GM11168 (cell line): Measurements from ENCODE around the gene C19orf12.

Source experiments
- in situ Hi-C: fragments of 300-500 bp; cut with MboI; formaldehyde crosslinking; loops from one replicate; pipeline ENCODE4 v1.12.0; 2022; ENCODE audit warnings: low sequenced_read_pairs; ENCODE audit not compliant: unreplicated experiment

C19orf12 gene

DNA sequence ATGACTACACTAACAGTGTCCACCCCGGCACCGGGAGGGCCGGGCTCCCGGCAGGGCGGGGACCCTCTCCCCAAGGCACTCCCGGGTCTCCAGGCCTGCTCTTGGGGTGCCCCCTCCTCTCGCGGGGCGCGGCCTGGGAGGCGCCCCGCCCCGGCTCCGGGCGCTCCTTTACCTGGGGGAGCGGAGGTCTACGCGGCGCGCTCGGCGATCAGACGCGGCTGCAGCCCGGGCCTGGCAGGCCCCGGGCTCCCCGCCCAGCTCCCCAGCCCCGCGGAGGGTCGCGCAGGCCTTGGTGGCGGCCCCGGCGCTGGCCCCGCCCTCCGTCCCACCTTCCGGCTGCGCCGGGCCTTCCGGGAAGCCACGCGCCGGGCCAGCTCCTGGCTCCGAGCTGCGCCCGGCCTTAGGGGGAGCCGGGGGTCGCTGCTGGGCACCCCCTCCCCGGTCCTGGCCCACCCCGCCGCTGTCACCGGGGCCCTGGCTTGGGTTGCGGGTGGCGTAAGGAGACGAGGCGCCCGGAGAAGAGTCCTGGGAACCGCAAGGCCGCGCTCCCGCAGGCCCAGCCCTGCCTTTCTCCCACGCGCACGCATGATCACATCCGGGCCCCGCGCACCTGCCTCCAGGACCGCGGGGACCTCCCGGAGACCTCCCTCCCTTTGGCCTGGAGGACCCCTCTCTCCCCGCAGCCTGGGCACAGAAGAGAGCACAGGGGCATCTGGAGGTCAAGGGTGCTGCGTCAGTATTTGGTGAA, at the start of gene C19orf12:
TSS of gene C19orf12 (minus strand) at position 309 of the 748 bp plus-strand sequence. CDS start 6,848 bp downstream, outside the sequence.
- in situ Hi-C loops = loop anchor here (5.0 kb wide), 1 partner anchor 108 kb away; the partner anchor contains the start of gene POP4

DNA sequence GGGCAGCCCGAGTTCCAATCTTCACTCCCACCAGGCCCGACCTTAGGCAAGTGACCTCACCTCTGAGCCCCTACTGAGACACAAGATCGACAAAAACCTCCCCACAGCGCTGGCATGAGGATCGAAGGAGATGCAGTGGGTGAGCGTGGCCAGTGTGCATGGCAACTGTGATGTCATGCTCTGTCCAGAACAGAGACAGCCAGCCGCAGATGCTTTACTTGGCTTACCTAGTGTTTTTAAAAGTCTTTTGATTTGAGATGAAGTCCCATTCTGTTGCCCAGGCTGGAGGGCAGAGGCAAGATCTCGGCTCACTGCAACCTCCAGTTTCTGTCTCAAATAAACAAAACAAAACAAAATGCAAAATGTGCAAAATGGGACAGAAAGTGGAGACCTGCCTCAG, 49.3 kb upstream of the C19orf12 start:
- in situ Hi-C loops = loop anchor here (10.0 kb wide), 1 partner anchor 110 kb away; no protein-coding TSS in a partner anchor

DNA sequence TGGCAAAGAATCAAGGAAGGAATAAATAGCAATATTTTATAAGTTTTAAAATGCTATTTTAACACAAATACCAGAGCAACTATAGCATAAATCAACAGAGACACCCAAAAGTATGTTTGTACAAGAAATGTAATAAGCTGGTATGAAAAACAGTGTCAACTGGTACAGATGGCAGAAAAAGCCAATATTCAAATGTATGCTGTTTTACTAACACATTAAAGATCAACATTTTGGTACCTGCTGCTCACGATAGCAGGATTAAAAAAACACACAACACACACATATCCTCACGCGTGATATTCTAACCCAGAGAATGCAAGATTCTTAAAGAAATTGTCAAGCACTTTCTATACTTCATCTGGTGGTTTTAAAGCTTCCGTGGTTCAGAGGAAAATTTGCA, 48.1 kb upstream of the C19orf12 start:
- in situ Hi-C loops = loop anchor here (10.0 kb wide), 1 partner anchor 112 kb away; no protein-coding TSS in a partner anchor

DNA sequence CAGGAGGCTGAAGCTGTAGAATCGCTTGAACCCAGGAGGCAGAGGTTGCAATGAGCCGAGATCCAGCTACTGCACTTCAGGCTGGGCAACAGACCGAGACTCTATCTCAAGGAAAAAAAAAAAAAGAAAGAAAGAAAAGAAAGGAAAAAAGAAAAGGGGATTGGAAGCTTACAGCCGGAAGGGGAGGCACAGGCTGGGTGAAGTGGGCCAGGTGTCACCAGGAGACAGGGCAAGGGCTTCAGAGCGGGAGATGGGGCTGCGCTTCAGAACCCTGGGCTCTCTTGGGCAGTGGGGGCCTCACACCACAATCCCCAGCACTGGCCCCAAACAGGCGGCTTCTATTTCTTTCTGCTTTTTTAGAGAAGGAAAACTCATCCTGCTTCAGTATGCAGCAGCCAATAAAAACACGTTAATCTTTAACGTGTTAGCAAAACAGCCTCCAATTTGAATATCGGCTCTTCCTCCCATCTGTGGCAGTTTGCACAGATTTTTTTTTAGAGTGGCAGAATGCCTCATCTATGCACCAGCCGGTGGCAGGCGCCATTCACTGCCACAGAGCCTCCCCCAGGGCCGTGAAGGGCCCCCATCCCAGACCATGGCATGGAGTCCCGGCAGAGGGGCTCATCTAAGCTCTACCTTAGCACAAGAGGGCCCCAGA, 46.6 kb upstream of the C19orf12 start:
- in situ Hi-C loops = loop anchor here (10.0 kb wide), 1 partner anchor 113 kb away; no protein-coding TSS in a partner anchor

DNA sequence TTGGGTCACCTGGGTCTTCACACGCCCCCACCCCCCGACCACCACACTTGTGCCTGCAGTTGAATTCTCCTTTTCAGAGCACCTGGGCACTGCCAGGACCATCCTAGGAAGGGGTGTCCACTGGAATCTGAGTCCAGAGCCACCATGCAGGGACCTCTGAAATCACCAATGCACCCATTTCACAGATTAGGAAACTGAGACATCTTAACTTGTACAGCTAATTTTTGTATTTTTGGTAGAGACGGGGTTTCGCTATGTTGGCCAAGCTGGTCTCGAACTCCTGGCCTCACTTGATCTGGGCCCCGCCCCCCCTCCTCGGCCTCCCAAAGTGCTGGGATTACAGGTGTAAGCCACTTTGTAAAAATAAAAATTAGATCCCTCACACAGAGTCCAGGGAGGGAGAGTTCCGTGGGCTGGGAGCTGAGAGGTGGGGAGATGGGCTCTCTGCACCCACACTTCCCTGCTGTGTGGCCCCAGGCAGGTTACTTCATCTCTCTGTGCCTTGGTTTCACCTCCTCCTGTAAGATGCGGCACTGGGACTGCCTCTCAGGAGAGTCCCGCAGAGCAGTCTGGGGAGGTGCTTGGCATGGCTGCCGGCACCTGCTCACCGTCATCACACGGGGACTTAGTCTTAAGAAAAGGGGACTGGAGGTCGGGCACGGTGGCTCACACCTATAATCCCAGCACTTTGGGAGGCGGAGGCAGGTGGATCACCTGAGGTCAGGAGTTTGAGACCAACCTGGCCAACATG, 45.9 kb upstream of the C19orf12 start:
- in situ Hi-C loops = loop anchor here (10.0 kb wide), 1 partner anchor 114 kb away; no protein-coding TSS in a partner anchor

DNA sequence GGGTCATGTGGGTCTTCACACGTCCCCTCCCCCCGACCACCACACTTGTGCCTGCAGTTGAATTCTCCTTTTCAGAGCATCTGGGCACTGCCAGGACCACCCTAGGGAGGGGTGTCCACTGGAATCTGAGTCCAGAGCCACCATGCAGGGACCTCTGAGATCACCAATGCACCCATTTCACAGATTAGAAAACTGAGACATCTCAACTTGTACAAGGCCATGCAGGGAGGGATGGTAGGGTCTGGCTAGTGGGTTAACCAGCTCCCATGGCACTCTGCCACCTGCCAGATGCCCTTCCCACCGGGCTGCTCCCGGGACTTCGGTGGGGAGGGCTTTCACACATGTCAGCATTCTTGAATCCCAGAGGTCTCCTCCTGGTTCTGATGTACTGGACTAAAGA, 44.3 kb upstream of the C19orf12 start:
- in situ Hi-C loops = no loop called here

DNA sequence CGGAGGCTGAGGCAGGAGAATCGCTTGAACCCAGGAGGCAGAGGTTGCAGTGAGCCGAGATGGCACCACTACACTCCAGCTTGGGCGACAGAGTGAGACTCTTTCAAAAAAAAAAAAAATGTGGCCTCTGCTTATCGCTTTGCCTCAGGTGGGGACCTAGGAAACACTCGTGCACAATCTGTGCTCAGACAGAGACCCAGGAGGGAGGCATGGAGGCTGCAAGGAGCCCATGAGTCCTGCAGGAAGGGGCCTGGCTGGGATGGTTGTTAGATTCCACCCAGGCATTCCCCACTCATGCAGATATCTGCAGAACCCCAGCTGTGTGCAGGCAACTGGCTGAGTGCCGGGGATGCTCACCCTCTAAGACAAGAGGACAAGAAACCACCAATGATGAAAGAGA, 43.8 kb upstream of the C19orf12 start:
- in situ Hi-C loops = no loop called here

DNA sequence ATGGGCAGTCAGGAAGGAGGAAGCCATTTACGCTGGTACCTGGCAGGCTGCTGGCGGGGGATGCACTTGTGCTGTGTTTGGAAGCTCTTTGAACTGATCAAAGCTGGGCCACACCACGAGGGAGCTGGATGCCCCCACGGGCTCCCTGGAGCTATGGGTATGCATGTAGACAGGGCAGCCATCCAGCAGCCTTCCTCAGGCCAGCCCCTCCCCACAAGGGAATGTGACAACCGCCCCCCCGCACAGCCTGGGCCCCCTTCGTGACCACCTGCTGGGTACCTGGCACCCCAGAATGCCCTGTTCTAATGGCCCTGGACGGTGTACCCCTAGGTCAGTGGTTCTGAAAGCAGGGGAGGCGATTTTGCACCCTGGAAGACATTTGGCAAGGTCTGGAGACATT, 42.5 kb upstream of the C19orf12 start:
- in situ Hi-C loops = no loop called here

DNA sequence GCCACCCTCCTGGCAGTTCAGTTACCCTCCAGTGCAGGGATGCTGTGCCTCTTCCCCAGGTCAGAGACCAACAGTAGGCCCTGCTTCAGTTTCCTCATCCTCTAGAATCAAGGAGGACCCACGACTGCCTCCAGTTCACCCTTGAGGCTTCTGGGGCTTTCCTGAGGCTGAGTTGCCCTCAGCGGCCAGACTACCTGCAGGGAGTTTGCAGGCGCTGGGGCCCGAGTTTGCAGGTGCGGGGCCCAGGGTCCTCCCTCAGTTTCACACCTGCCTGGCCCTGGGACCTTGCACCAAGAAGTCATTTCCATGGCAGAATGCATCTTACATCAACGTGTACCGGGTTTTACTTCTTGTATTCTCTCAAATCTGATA, 38.9 kb upstream of the C19orf12 start:
- in situ Hi-C loops = no loop called here

DNA sequence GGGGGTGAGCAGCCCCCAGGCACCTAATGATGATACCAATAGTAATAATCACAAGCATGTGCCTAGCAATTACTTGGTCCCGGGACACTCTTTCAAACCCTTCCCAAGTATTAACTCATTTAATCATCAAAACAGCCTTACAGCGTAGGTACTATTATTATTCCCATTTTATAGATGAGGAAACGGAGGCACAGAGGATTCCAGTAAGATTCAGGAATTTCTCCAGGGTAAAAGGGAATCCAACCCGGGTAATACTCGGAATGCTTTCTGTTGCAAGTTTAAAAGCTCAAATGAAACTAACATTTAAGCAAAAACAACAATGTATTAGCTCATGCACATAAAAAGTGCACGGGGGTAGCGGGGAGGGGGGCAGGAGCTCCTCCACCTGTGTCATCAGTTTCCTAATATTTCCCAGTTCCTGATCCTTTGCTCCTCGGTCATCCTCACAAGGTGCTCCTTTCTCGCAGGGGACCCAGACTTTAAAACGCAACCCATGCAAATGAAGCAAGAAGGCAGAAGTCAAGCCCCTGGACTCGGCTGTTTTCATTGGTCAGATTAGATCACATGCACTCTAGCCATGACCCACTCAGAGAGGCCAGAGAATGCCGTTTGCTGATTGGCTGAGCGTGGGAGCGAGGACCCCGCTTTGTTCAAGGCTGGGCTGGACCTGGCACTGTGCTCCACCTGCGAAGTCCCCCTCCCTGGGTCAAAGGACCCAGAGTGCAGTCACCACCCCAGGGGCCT, 38.3 kb upstream of the C19orf12 start:
- in situ Hi-C loops = no loop called here

DNA sequence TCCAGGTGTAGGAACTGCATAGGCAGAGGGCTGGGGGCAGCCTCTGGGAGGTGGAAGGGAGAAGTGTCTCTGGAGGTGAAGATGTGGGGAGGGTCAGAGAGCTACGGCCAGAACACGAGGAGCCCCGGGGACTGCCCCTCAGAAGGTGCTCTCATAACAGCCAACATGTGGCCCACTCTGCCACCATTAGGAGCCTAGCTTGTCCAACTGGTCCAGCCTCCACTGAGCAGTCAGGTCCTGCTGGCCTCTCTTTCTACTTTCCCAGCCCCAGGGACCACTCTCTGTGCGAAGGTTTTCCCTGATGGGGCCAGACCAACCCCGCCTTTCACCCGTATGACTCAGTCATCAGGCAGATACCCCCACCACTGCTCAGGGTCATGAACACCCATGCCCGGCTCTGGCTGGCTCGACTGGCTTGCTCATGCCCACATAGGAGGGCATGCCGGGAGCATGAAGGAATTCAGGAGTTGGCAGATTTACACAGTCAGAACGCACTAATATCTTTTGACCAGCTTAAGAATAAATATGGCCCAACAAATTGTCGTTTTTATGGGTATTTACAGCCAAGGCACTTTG, 37.5 kb upstream of the C19orf12 start:
- in situ Hi-C loops = no loop called here

DNA sequence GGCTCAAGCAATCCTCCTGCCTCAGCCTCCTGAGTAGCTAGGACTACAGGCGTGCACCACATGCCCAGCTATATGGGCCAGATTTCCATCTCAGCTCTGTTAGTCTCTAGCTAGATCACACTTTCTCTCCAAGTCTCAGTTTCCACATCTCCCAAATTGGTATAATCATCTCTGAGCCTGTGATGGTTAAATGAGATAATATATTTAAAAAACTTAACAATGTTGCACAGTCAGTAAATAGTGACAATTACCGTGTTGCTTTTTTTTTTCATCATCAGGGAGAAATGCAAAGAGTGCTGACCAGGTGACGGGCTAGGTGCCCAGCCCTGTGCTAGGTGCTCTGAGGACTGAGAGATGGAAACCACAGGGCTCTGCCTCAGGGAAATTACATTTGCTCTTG, 36.9 kb upstream of the C19orf12 start:
- in situ Hi-C loops = no loop called here

DNA sequence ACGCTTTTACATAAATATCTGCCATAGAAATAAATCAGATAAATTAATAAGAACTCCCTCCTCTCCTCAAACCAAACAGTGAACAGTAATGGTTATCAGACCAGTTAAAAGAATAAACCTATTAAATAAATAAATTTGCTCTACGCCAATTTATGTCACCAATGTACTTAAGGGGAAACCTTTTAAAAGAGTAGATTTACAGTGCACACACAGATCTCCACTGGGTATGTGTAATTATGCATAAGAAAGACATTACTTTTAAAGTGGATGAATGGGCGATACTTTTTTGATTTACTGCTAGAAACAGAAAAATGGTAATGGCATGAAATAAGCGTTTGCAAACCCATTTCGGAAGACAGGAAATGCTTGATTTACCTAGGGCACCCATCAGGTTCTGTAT, 34.9 kb upstream of the C19orf12 start:
- in situ Hi-C loops = no loop called here

DNA sequence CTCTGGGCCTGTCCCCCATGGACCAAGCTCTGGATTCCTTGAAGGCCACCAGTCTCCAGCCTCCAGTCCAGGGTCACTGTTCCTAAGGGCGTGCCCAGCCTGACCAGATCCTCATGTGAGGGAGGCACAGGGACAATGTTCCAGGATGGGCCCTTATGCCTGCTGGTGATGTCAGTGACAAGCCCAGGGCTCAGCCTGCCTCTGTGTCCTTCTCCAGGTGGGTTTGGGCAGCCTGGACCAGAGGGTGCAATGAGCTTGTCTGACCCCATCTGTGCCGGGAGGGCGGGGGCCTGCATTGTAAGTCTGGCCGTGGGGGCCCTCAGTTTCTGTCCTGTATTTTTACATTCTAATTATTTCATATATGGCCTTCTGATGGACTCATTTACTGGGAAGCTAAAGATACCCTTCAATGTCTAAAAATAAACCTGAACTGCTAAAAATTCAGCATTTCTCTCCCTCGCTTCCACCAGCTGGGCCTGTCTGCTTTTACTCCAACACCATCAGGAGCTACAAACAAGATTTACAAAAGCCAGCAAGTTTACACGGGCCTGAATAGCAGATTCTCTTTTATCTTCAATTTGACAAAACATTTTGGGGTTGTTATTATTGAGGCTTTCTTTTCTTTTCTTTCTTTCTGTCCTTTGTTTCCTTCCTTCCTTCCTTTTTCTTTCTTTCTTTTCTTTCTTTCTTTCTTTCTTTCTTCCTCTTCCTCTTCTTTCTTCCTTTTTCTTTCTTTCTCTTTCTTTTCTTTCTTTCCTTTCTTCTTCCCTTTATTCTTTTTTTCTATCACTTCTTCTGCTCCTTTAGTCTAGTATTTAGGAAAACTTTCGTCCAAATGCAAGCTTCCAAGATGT, 34.2 kb upstream of the C19orf12 start:
- in situ Hi-C loops = loop anchor here (25.0 kb wide), 1 partner anchor 913 kb away; no protein-coding TSS in a partner anchor

DNA sequence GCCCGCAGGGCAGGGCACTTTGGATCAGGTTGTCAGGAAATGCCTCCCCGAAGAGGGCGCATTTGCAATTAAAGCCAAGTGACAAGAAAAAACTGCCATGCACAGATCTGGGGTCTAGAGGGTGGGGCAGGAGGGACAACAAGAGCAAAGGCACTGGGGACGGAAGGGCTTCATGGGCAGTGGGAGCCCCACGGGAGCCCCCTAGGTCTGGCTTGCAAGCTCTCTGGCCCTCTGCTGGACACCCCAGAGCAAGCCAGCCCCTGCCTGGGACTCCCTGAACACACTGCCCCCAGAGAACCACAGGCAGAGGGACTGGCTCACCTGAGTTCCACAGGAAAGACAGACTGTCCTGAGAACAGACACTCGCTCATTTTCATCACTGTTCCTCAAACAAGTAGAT, 30.2 kb upstream of the C19orf12 start:
- in situ Hi-C loops = loop anchor here (25.0 kb wide), 1 partner anchor 917 kb away; no protein-coding TSS in a partner anchor

DNA sequence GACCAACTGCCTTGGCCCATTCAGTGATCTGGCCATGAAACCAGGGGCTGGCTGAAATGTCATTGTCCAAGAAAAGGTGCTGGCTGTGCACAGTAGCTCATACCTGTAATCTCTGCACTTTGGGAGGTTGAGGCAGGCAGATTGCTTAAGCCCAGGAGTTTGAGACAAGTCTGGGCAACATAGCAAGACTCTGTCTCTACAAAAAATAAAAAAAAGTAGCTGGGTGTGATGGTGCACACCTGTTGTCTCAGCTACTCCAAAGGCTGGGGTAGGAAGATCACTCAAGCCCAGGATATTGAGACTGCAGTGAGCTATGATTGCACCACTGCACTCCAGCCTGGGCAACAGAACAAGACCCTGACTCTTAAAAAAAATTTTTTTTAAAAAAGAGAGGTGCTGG, 28.6 kb upstream of the C19orf12 start:
- in situ Hi-C loops = loop anchor here (25.0 kb wide), 1 partner anchor 919 kb away; no protein-coding TSS in a partner anchor

DNA sequence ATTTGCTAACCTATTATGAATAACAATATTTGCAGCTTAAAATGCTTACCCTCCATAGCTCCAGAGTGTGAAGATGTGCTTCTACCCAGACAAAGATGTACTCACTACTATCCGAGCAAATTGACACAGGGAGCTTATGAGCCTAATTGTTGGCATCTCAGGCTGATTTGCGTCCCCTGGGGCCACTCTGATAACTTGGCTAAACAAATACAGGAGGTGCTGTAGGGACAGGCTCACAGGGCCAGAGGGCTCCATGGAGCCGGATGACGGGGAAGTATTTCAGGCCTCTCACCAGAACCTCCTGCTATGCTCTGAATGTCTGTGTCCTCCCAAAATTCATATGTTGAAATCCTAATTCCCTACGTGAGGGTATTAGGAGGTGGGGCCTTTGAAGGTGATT, 26.7 kb upstream of the C19orf12 start:
- in situ Hi-C loops = loop anchor here (25.0 kb wide), 1 partner anchor 921 kb away; no protein-coding TSS in a partner anchor

DNA sequence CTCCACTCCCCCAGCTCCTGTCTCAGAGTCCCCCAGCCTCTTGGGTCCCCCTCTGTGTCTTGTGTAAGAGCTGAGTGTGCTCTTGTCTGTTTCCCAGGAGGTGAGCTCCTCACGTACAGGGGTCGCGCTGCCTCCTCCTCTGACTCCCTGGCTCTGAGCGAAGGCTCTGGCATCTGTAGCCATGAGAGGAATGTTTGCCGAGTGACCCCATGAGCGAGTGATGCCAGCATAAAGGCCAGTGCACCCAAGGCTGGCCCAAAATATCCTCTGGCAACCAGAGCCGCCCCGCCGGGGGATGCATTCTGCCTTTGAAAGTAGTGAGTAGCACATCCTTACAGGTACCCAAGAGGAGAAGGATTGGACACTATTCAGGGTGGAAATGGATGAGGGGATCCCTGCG, 26.2 kb upstream of the C19orf12 start:
- in situ Hi-C loops = loop anchor here (25.0 kb wide), 1 partner anchor 921 kb away; no protein-coding TSS in a partner anchor
